ENCODE measurements around the gene MACIR.

Gene MACIR

GRCh38 chr5:103245761-103246160 is 12.8 kb upstream of the MACIR start:
- no peak for DNase-seq (ENCODE audit: low spot score)

DNA sequence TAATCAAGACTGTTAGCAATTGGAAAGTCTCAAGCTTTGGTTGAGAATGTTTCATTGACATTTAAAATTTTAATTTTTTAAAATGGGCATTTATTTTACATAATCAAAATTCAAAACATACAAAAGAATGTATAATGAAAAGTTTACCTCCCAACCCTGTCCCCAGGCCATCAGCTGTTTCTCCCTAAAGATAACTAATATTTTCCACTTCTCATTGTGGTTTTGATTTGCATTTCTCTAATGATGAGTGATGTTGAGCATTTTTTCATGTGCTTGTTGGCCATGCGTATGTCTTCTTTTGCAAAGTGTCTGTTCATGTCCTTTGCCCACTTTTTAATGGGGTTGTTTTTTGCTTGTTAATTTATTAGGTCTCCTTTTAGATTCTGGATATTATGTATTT is 11.4 kb upstream of the MACIR start:
- no peak for DNase-seq (ENCODE audit: low spot score)

- DNase-seq (ENCODE audit: low spot score): no peak
Measured at GRCh38 chr5:103249068-103249467, 9.5 kb upstream of the MACIR start.

DNA sequence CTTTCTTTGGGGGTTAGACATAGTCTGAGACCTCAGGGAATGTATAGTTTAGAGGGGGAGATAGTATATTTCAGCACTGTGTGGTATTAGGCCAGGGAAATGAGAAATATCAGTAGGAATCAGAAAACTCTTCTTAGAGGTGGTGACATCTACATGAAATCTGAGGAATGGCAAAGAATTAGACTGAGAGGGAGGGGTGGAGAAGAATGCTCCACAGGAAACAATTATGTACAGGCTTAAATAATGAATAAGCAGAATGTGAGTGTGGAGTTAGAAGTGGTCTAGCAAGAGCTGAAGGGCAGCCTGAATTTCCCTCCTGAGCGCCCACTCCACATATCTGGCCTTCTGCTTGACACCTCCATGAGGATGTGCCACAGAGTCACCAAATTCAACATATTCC is 3.6 kb upstream of the MACIR start:
- DNase-seq (ENCODE audit: low spot score): no peak

DNA sequence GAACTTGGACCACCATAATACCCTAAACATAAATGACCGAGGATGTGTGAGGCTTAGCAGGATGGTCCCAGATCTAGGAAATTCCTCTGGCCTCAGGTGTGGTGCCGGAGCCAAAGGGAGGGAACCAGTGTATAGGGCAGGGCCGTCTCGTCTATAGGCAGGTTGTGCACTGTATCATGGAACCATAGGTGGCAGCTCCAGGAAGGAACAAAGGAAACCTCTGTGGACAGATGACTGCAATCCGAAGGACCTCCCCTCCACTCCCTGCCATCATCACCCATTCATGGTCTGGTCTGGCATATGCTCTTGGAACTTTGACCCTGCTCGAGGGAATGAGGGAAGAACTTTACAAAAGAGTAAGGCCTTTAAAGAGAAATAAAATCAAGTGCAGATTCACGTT is 2.9 kb upstream of the MACIR start:
- DNase-seq (ENCODE audit: low spot score): no peak

DNA sequence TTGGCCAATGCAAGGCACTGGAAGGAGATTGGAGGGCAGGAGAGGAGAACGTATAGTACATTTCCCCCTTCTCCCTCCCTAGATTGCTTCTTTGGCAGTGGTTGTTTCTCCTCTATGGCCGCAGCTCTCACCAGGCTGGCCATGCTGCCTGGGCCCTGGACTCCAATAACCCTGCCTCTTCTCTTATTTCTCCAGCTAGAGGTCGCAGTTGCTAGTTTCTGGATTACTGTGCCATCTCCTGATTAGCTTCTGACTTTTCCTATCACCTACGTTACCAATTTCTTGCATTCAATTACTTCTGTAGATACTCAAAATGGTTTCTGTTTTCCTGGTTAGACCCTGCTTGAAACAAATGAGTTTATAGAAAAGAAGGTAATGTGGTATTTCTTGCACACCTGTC is 2.4 kb upstream of the MACIR start:
- no peak for DNase-seq (ENCODE audit: low spot score)

GRCh38 chr5:103258957-103259704 is 568 bp downstream of the MACIR start:
- peak; percentile 81 for DNase-seq (ENCODE audit: low spot score)

- DNase-seq (ENCODE audit: low spot score): no peak
Measured at GRCh38 chr5:103259705-103260355, 1.3 kb downstream of the MACIR start.

DNA sequence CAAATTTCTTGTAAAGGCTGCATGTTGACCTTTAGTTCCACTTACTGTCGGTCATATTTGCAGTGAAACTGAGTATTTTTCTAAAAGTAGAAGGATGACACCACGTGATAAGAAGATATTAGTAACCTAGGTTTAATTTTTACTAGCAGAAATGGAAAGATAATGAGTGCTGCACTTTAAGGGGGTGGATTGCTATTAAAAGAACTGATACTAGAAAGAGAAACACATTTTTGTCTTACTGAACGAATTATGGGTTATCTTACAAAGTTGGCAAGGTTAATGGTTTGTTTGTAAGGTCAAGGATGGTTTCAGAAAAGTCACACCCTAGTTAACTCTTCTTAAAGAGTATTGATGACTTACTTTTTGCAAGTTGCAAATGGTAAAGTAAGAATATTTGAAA is 2.4 kb downstream of the MACIR start:
- no peak for DNase-seq (ENCODE audit: low spot score)

- DNase-seq (ENCODE audit: low spot score): no peak
Measured at GRCh38 chr5:103262422-103262871, 3.9 kb downstream of the MACIR start.

- DNase-seq (ENCODE audit: low spot score): no peak
Measured at GRCh38 chr5:103263054-103263453, 4.5 kb downstream of the MACIR start.

GRCh38 chr5:103264508-103264907 is 5.9 kb downstream of the MACIR start:
- no peak for DNase-seq (ENCODE audit: low spot score)

GRCh38 chr5:103270581-103270980 is 12.0 kb downstream of the MACIR start:
- no peak for DNase-seq (ENCODE audit: low spot score)

- no peak for DNase-seq (ENCODE audit: low spot score)
Measured at GRCh38 chr5:103271570-103272289, 13.2 kb downstream of the MACIR start.

- DNase-seq (ENCODE audit: low spot score): no peak
Measured at GRCh38 chr5:103272377-103272776, 13.8 kb downstream of the MACIR start.

DNA sequence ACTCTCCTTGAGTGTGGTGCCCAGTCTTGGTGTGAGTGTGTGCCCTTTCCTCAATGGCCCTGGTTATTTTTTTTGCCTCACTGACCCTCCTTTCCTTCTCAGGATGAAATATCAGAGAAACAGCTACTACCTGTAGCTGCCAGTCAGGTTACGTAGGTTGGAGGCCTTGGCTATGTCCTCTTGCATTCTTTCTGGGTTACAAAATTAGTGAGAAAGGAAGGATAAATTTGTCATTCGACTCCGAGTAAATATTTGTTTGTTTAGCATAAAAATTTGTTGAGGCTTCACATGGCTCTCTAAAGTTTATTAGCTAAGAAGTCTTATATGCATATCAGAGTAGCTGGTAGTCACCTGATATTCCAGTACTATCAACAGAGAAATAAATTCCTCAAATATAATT is 15.4 kb downstream of the MACIR start:
- no peak for DNase-seq (ENCODE audit: low spot score)

DNA sequence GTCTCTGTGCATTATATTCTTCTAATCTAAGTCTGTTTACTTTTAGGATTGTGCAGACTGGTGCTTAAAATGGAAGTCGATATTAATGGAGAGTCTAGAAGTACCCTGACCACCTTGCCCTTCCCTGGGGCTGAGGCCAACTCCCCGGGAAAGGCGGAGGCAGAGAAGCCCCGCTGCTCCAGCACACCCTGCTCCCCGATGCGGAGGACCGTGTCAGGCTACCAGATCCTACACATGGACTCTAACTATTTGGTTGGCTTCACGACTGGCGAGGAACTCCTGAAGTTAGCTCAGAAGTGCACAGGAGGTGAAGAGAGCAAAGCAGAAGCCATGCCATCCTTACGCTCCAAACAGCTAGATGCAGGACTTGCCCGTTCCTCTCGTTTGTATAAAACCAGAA is 17.3 kb downstream of the MACIR start:
- no peak for DNase-seq (ENCODE audit: low spot score)

DNA sequence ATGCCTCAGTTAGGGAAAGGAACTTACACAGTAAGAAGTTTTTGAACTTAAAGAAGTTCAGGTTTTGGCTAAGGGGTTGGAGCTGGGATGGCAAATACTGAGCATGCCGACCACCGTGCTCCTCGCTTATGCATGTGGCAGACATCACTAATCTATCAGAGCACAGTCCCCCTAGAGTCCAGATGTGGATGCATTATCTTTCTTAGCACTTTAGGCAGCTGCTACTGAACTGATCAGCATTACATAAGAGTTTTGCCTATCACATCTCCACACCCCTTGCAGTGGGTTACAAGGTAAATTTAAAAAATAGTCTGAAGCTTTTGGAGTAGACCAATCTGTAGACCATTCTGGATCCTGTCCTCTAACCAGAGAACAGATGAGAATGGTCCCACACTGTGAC is 22.4 kb downstream of the MACIR start:
- DNase-seq (ENCODE audit: low spot score): no peak

DNA sequence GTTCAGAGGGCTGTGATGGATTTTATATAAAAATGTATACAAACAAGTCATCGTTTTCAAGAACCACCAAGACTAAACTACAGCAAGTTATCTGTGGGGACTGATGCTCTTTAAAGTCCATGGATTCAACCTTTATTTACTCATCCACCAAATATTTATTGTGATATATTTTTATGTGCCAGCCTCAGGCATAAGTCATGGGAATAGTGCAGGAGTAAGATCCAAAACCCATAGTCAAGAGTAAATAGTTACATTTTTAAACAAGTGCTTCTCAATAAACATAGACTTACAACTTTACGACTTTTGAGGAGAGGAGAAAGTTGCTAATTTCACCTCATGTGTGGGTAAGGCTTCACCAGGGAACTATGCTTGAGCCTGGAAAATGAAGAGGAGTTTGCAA is 24.6 kb downstream of the MACIR start:
- no peak for DNase-seq (ENCODE audit: low spot score)

GRCh38 chr5:103283869-103284268 is 25.3 kb downstream of the MACIR start:
- DNase-seq (ENCODE audit: low spot score): no peak

- no peak for DNase-seq (ENCODE audit: low spot score)
Measured at GRCh38 chr5:103286622-103287021, 28.1 kb downstream of the MACIR start.

DNA sequence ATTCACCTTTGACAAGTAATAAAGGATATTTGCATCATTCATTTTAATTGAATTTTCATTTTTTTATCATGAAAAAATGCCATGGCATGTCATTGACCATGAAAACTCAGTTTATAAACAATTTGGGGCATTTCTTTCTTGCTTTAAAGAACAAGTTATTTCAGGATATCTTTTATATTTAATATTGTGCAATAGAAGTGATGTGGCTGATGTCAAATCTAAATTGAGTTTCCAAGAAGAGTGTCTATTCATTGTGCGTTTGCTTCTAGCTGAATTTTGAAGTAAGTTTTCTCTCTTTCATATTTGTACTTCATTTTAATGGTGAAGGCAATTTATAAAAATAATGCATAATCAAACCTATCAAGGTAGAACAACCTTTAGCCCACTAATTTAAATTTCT is 30.5 kb downstream of the MACIR start:
- no peak for DNase-seq (ENCODE audit: low spot score)

- no peak for DNase-seq (ENCODE audit: low spot score)
Measured at GRCh38 chr5:103290846-103291245, 32.3 kb downstream of the MACIR start.
